ENCODE results near the gene TXN.

GRCh38 chr9:110256380-110257096, at the start of gene TXN:
- TF ChIP-seq POLR2A (IDR thresholded peaks at IDR 0.05; ENCODE audit: low read length) (peak; percentile 92), GATA1 (IDR thresholded peaks at IDR 0.05; ENCODE audit: low read depth, low read length) (no peak)
